Endodermal cell (in vitro differentiated cells): Measurements from ENCODE around the gene CXCL16. TPM values are rescaled to one million over a fixed set of nuclear protein-coding genes. Genes with fewer than 3 reads are reported as not detected.

ENCODE experiments used
- DNase-seq: peaks from one replicate; pipeline ENCODE4 v3.0.0-alpha.2; 2017
- H3K27ac ChIP-seq: 2 replicates; pipeline ENCODE4 v1.5.1; 2013; ENCODE audit warnings: mild to moderate bottlenecking, low read depth, low read length, moderate library complexity
- H3K27me3 ChIP-seq: 2 replicates; pipeline ENCODE4 v1.6.1; 2013; ENCODE audit warnings: mild to moderate bottlenecking, low read length, moderate library complexity; ENCODE audit not compliant: insufficient read depth, control insufficient read depth, poor library complexity, severe bottlenecking
- H3K36me3 ChIP-seq: 2 replicates; pipeline ENCODE4 v1.7.0; 2013; ENCODE audit warnings: mild to moderate bottlenecking, low read length, moderate library complexity; ENCODE audit not compliant: control insufficient read depth, insufficient read depth
- H3K4me1 ChIP-seq: one replicate; pipeline ENCODE4 v1.7.0; 2013; ENCODE audit warnings: low read length; ENCODE audit not compliant: control insufficient read depth, insufficient read depth
- H3K4me3 ChIP-seq: 2 replicates; pipeline ENCODE4 v1.5.1; 2013; ENCODE audit warnings: mild to moderate bottlenecking, low read length, moderate library complexity
- H3K9ac ChIP-seq: 2 replicates; pipeline ENCODE4 v1.6.1; 2013; ENCODE audit warnings: mild to moderate bottlenecking, low read length, moderate library complexity; ENCODE audit not compliant: poor library complexity, severe bottlenecking; ENCODE audit errors: extremely low read depth
- H3K9me3 ChIP-seq: 2 replicates; pipeline ENCODE4 v1.6.1; 2013; ENCODE audit warnings: mild to moderate bottlenecking, low read length, moderate library complexity; ENCODE audit not compliant: control insufficient read depth
- H3K27ac Mint-ChIP-seq: 2 replicates; pipeline ENCODE4 v1.8.0; 2020; ENCODE audit warnings: mixed read lengths
- H3K27me3 Mint-ChIP-seq: 2 replicates; pipeline ENCODE4 v1.8.0; 2021; ENCODE audit warnings: mild to moderate bottlenecking, mixed read lengths; ENCODE audit not compliant: insufficient read depth
- H3K36me3 Mint-ChIP-seq: 2 replicates; pipeline ENCODE4 v1.8.0; 2020; ENCODE audit warnings: low read depth, mixed read lengths
- H3K4me1 Mint-ChIP-seq: 2 replicates; pipeline ENCODE4 v1.8.0; 2020; ENCODE audit warnings: mixed read lengths
- H3K4me3 Mint-ChIP-seq: 2 replicates; pipeline ENCODE4 v1.8.0; 2020; ENCODE audit warnings: mild to moderate bottlenecking, moderate library complexity, mixed read lengths
- H3K9me3 Mint-ChIP-seq: 2 replicates; pipeline ENCODE4 v1.8.0; 2020; ENCODE audit warnings: mild to moderate bottlenecking, mixed read lengths
- WGBS, 2 experiments: methylation state at CpG; one replicate each; pipeline versions ENCODE4 v1.1.5 to v1.1.7; 2013; ENCODE audit warnings: missing lambda C conversion rate in 2 of 2, mixed read lengths in 1 of 2; ENCODE audit not compliant: insufficient coverage in 1 of 2, insufficient read length in 1 of 2; 5-methylcytosine and 5-hydroxymethylcytosine counted together
- total RNA-seq, 2 donors: library from RNA; stranded (reverse); fragmentation: NEBNext Ultra II Directional in 1 of 2; extraction: Animal tissue kit (Norgen Biotek cat#: 25700) in 1 of 2; gene quantifications; 2 replicates in 1 of 2; 3 replicates in 1 of 2; pipeline ENCODE4 v1.2.1, GENCODE V29; 2021
- TF ChIP-seq, protein P1 (sequence below): fragments of 200-600 bp; sonication (generic); conservative IDR thresholded peaks from 2 replicates; pipeline ENCODE4 v1.5.0; 2021; ENCODE audit warnings: antibody characterized with exemption, mild to moderate bottlenecking

CXCL16 gene
- total RNA-seq, 2 donors from 2014 or later, result 0.60 to 0.73 TPM

DNA sequence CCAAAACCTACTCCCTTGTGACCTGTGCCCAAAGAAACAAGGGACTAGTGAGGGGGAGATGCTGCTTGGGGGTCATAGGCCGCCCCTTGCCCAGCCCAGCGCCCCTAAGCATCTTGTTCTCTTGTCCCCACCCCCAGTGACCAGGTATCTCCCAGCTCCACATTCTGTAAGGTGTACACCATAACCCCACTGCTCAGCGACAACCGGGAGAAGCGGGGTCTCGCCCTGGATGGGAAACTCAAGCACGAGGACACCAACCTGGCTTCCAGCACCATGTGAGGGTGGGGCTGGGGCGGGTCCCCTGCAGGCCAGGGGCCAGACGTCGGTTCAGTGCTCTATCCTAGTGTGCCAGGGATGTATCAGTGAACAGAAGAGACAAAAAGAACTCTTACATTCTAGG is 20.6 kb downstream of the CXCL16 start:
- TF ChIP-seq, protein P1, sequence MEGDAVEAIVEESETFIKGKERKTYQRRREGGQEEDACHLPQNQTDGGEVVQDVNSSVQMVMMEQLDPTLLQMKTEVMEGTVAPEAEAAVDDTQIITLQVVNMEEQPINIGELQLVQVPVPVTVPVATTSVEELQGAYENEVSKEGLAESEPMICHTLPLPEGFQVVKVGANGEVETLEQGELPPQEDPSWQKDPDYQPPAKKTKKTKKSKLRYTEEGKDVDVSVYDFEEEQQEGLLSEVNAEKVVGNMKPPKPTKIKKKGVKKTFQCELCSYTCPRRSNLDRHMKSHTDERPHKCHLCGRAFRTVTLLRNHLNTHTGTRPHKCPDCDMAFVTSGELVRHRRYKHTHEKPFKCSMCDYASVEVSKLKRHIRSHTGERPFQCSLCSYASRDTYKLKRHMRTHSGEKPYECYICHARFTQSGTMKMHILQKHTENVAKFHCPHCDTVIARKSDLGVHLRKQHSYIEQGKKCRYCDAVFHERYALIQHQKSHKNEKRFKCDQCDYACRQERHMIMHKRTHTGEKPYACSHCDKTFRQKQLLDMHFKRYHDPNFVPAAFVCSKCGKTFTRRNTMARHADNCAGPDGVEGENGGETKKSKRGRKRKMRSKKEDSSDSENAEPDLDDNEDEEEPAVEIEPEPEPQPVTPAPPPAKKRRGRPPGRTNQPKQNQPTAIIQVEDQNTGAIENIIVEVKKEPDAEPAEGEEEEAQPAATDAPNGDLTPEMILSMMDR, result no peak
- Histone ChIP-seq H3K27ac (no peak overlapping the region), H3K4me3 (no peak overlapping the region), H3K27me3 (no peaks in the 10 kb centered on the region), H3K36me3 (peaks cover 5% of the 10 kb centered on the region), H3K9ac (no peak overlapping the region), H3K4me1 (no peaks in the 10 kb centered on the region), H3K9me3 (no peaks in the 10 kb centered on the region)
- Mint-ChIP-seq H3K4me3 (no peak overlapping the region), H3K9me3 (no peaks in the 10 kb centered on the region), H3K4me1 (no peaks in the 10 kb centered on the region), H3K27me3 (no peaks in the 10 kb centered on the region), H3K27ac (no peak overlapping the region), H3K36me3 (peaks cover 30% of the 10 kb centered on the region)
- DNase-seq, result no peak
- WGBS, 2 experiments, result 82 to 94% methylated on average over 3 to 10 of the region's 10 CpGs

DNA sequence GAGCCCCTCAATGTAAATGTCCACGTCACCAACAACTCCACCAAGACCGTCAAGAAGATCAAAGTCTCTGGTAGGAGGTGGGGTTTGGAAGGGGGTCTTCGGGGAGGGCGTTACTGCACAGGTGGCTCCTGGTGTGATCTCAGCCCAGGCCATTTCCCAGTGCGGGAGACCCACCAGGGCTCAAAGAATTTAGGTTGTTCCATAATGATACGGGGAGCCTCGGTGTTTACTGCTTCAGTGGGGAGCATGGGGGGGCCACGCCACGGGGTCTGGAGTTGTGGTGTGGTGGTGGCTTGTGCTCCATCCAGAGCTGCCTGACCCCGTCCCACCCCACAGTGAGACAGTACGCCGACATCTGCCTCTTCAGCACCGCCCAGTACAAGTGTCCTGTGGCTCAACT is 21.5 kb downstream of the CXCL16 start:
- no peaks in the 10 kb centered on the region for H3K27me3 Mint-ChIP-seq
- 96 to 100% methylated on average over 7 to 13 of the region's 13 CpGs for WGBS, 2 experiments

DNA sequence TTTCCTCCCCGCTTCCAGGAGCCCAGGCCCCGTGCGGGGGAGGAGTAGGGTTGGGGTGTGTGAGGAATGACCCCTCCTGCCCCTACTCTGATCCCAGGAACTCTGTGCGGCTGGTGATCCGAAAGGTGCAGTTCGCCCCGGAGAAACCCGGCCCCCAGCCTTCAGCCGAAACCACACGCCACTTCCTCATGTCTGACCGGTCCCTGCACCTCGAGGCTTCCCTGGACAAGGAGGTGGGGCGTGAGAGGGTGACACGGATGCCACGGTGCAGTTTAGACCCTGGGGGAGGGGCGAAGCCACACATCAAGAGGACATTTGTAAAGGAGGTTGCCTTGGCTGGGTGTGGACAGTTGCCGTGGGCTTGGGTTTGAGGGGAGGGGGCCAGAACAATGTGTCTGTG is 21.9 kb downstream of the CXCL16 start:
- H3K27me3 Mint-ChIP-seq, result no peaks in the 10 kb centered on the region
- 92 to 96% methylated on average over 9 to 17 of the region's 17 CpGs for WGBS, 2 experiments
- H3K9me3 Mint-ChIP-seq, result no peaks in the 10 kb centered on the region
- Histone ChIP-seq H3K27ac (no peak overlapping the region), H3K9ac (no peak overlapping the region), H3K36me3 (peaks cover 5% of the 10 kb centered on the region), H3K4me3 (no peak overlapping the region), H3K4me1 (no peaks in the 10 kb centered on the region), H3K9me3 (no peaks in the 10 kb centered on the region), H3K27me3 (no peaks in the 10 kb centered on the region)
- no peak for DNase-seq
- TF ChIP-seq, protein P1, result no peak
- no peak overlapping the region for H3K27ac Mint-ChIP-seq
- peaks cover 30% of the 10 kb centered on the region for H3K36me3 Mint-ChIP-seq
- H3K4me3 Mint-ChIP-seq, result no peak overlapping the region
- H3K4me1 Mint-ChIP-seq, result no peaks in the 10 kb centered on the region

More for the DNA sequence above, 21.5 kb downstream of the CXCL16 start:
- Mint-ChIP-seq H3K4me3 (no peak overlapping the region), H3K9me3 (no peaks in the 10 kb centered on the region), H3K4me1 (no peaks in the 10 kb centered on the region), H3K36me3 (peaks cover 30% of the 10 kb centered on the region), H3K27ac (no peak overlapping the region)
- DNase-seq, result no peak
- no peaks in the 10 kb centered on the region for H3K27me3 ChIP-seq
- no peak overlapping the region for H3K27ac ChIP-seq
- no peaks in the 10 kb centered on the region for H3K9me3 ChIP-seq
- no peak overlapping the region for H3K9ac ChIP-seq
- no peak overlapping the region for H3K4me3 ChIP-seq
- TF ChIP-seq, protein P1, result no peak
- H3K36me3 ChIP-seq, result peaks cover 5% of the 10 kb centered on the region
- no peaks in the 10 kb centered on the region for H3K4me1 ChIP-seq
